HEK293 (cell line): Measurements from ENCODE around the gene ANKRD13A.
"Not testable (repeated sequence)": the region's sequence is repeated elsewhere in the genome, so short reads cannot be mapped to it uniquely, and the experiment has no call there.

Experiments
- CTCF ChIA-PET: fragments of 350-600 bp; formaldehyde crosslinking; extraction: SDS; loops from one replicate; lab custom pipeline; 2021; ENCODE audit warnings: antibody characterized with exemption; lab: Yijun Ruan, JAX
- POLR2A ChIA-PET: fragments of 300-600 bp; formaldehyde crosslinking; extraction: SDS; loops from one replicate; lab custom pipeline; 2020; ENCODE audit warnings: antibody characterized with exemption, inconsistent platforms; lab: Yijun Ruan, JAX
- H3K27ac ChIP-seq: fragments of 200-500 bp; sonication (Bioruptor generic); 2 replicates; pipeline ENCODE4 v1.5.1; 2014; ENCODE audit warnings: low read depth, low read length, control low read depth, inconsistent platforms; ENCODE audit errors: extremely low read depth
- H3K36me3 ChIP-seq, 2 experiments: fragments of 200-500 bp in 1 of 2; sonication (Bioruptor generic) in 1 of 2; 1 replicate in 1 of 2; 2 replicates in 1 of 2; pipeline ENCODE4 v1.5.1; 2014 to 2017; ENCODE audit warnings: inconsistent platforms in 2 of 2, low read length in 2 of 2; ENCODE audit not compliant: control insufficient read depth in 2 of 2, insufficient read depth in 1 of 2
- H3K4me1 ChIP-seq: fragments of 200-500 bp; sonication (Bioruptor generic); 2 replicates; pipeline ENCODE4 v1.5.1; 2014; ENCODE audit warnings: mild to moderate bottlenecking, low read length, inconsistent platforms; ENCODE audit not compliant: control insufficient read depth, insufficient read depth
- H3K4me3 ChIP-seq: 2 replicates; pipeline ENCODE4 v1.5.1; 2011; ENCODE audit warnings: low read depth, mild to moderate bottlenecking, control low read depth, low read length, moderate library complexity
- H3K9me3 ChIP-seq: fragments of 200-500 bp; sonication (Bioruptor generic); 2 replicates; pipeline ENCODE4 v1.5.1; 2014; ENCODE audit warnings: low read depth, low read length, inconsistent platforms; ENCODE audit not compliant: control insufficient read depth, insufficient read depth
- BCL6B ChIP-seq: fragments of 450-650 bp; formaldehyde crosslinking; IDR thresholded peaks from 2 replicates; pipeline ENCODE4 v1.5.1; 2017; ENCODE audit warnings: missing biosample characterization, missing genetic modification characterization
- EGR2 ChIP-seq: fragments of 450-650 bp; formaldehyde crosslinking; IDR thresholded peaks from 2 replicates; pipeline ENCODE4 v1.5.1; 2016; ENCODE audit warnings: low read depth, missing biosample characterization, missing genetic modification characterization
- ZBTB26 ChIP-seq: fragments of 450-650 bp; formaldehyde crosslinking; optimal IDR thresholded peaks from 2 replicates; pipeline ENCODE3; 2016; ENCODE audit warnings: missing biosample characterization, mild to moderate bottlenecking, missing genetic modification characterization
- ZFHX2 ChIP-seq: fragments of 450-650 bp; formaldehyde crosslinking; conservative IDR thresholded peaks from 2 replicates; pipeline ENCODE4 v1.5.1; 2016; ENCODE audit warnings: missing biosample characterization, missing genetic modification characterization
- ZNF121 ChIP-seq: fragments of 450-650 bp; formaldehyde crosslinking; IDR thresholded peaks from 2 replicates; pipeline ENCODE4 v1.5.1; 2016; ENCODE audit warnings: missing biosample characterization, missing genetic modification characterization
- ZNF146 ChIP-seq: fragments of 450-650 bp; formaldehyde crosslinking; IDR thresholded peaks from 2 replicates; pipeline ENCODE4 v1.5.1; 2016; ENCODE audit warnings: missing biosample characterization, missing genetic modification characterization
- ZNF211 ChIP-seq: fragments of 450-650 bp; formaldehyde crosslinking; IDR thresholded peaks from 2 replicates; pipeline ENCODE4 v1.5.1; 2016; ENCODE audit warnings: low read depth, missing biosample characterization, missing genetic modification characterization
- ZNF510 ChIP-seq: fragments of 450-650 bp; formaldehyde crosslinking; IDR thresholded peaks from 2 replicates; pipeline ENCODE4 v1.5.1; 2018; ENCODE audit warnings: mild to moderate bottlenecking, missing genetic modification characterization, missing biosample characterization; ENCODE audit not compliant: insufficient replicate concordance
- ZNF513 ChIP-seq: fragments of 450-650 bp; IDR thresholded peaks from 2 replicates; pipeline ENCODE4 v1.5.1; 2018; ENCODE audit warnings: missing biosample characterization, missing genetic modification characterization
- ZSCAN16 ChIP-seq: fragments of 450-650 bp; formaldehyde crosslinking; IDR thresholded peaks from 2 replicates; pipeline ENCODE4 v1.5.1; 2016; ENCODE audit warnings: missing biosample characterization, missing genetic modification characterization

The ANKRD13A gene

GRCh38 chr12:110068654-110069053 is 69.4 kb downstream of the ANKRD13A start:
- Histone ChIP-seq H3K4me1 (no peaks in the 10 kb centered on the region), H3K36me3 (no peaks in the 10 kb centered on the region), H3K4me3 (no peak overlapping the region), H3K9me3 (no peaks in the 10 kb centered on the region), H3K27ac (no peak overlapping the region)
- CTCF ChIA-PET = interaction anchor here (1.4 kb wide), 1 partner anchor 31 kb away, joined by 3 read pairs; no protein-coding TSS in a partner anchor
- POLR2A ChIA-PET = interaction anchor here (1.2 kb wide), 1 partner anchor 69 kb away, joined by 4 read pairs; the partner anchor contains the start of gene ANKRD13A
- no peak for TF ChIP-seq BCL6B
- no peak for TF ChIP-seq ZNF121
- no peak for TF ChIP-seq ZSCAN16 (tag by site-specific recombination)
- TF ChIP-seq ZNF211 = no peak

- Histone ChIP-seq H3K27ac (no peak overlapping the region), H3K4me3 (no peak overlapping the region), H3K4me1 (no peaks in the 10 kb centered on the region), H3K9me3 (no peaks in the 10 kb centered on the region), H3K36me3 (no peaks in the 10 kb centered on the region)
- CTCF ChIA-PET = no interaction called here
- TF ChIP-seq ZNF513 (tag by site-specific recombination) (peak; percentile 69), ZNF510 (tag by site-specific recombination) (no peak)
- POLR2A ChIA-PET = no interaction called here
These were observed 72.3 kb downstream of the ANKRD13A start for GRCh38 chr12:110071504-110071903.

- Histone ChIP-seq H3K27ac (no peak overlapping the region), H3K4me1 (no peaks in the 10 kb centered on the region), H3K9me3 (no peaks in the 10 kb centered on the region), H3K4me3 (no peak overlapping the region), H3K36me3 (no peaks in the 10 kb centered on the region)
- CTCF ChIA-PET = no interaction called here
- TF ChIP-seq ZBTB26 (tag by site-specific recombination) = no peak
- TF ChIP-seq ZNF146 (tag by site-specific recombination) = peak; percentile 93
- peak; percentile 81 for TF ChIP-seq ZNF121
- POLR2A ChIA-PET = no interaction called here
These were observed 72.7 kb downstream of the ANKRD13A start for GRCh38 chr12:110071967-110072366.

GRCh38 chr12:110072636-110073035 is 73.4 kb downstream of the ANKRD13A start:
- H3K36me3 ChIP-seq, POLR2A ChIA-PET, H3K27ac ChIP-seq, H3K4me1 ChIP-seq, H3K4me3 ChIP-seq, CTCF ChIA-PET, H3K9me3 ChIP-seq: not testable (repeated sequence)
- TF ChIP-seq ZFHX2 (tag by site-specific recombination) (peak; percentile 53), EGR2 (tag by site-specific recombination) (peak; percentile 58; the same call in 1 of the 2 replicates)
